ENCODE results near the gene BRD4.

DNA sequence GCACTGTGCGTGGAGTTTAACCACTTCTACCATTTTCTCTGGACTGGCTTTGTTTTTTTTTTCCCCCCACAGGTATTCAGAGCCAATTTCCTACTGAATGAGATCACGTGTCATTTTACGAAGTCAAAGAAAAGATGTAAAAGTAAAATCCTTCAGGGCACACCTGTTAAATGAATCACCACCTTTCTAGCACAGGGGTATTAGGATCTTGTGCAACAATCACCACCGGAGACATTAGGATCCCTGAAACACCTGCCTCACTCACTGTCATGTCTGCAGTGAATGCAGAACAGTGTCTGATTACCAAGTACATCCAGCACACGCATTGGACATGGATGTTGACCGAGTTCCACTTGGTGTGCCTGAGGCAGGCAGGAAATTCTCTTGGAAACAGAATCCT is 17.2 kb downstream of the BRD4 start:
- TF ChIP-seq, protein P1, sequence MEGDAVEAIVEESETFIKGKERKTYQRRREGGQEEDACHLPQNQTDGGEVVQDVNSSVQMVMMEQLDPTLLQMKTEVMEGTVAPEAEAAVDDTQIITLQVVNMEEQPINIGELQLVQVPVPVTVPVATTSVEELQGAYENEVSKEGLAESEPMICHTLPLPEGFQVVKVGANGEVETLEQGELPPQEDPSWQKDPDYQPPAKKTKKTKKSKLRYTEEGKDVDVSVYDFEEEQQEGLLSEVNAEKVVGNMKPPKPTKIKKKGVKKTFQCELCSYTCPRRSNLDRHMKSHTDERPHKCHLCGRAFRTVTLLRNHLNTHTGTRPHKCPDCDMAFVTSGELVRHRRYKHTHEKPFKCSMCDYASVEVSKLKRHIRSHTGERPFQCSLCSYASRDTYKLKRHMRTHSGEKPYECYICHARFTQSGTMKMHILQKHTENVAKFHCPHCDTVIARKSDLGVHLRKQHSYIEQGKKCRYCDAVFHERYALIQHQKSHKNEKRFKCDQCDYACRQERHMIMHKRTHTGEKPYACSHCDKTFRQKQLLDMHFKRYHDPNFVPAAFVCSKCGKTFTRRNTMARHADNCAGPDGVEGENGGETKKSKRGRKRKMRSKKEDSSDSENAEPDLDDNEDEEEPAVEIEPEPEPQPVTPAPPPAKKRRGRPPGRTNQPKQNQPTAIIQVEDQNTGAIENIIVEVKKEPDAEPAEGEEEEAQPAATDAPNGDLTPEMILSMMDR (IDR thresholded peaks at IDR 0.05): no peak
- no peak for TF ChIP-seq POLR2A (IDR thresholded peaks at IDR 0.05)
